Osteocyte (in vitro differentiated cells): ENCODE measurements around the gene MTHFR. TPM values are rescaled to one million over a fixed set of nuclear protein-coding genes. Genes with fewer than 3 reads are reported as not detected.

Source experiments
- DNase-seq: peaks from one replicate; pipeline ENCODE4 v3.0.0; 2021; ENCODE audit warnings: mixed read lengths; ENCODE audit not compliant: unreplicated experiment; ENCODE audit errors: extremely low spot score
- H3K27ac Mint-ChIP-seq: one replicate; pipeline ENCODE4 v1.8.0; 2021; ENCODE audit warnings: mild to moderate bottlenecking, mixed read lengths; ENCODE audit not compliant: unreplicated experiment
- H3K27me3 Mint-ChIP-seq: one replicate; pipeline ENCODE4 v1.8.0; 2021; ENCODE audit warnings: mixed read lengths; ENCODE audit not compliant: unreplicated experiment
- H3K36me3 Mint-ChIP-seq: one replicate; pipeline ENCODE4 v1.8.0; 2021; ENCODE audit warnings: mixed read lengths; ENCODE audit not compliant: unreplicated experiment
- H3K4me1 Mint-ChIP-seq: one replicate; pipeline ENCODE4 v1.8.0; 2021; ENCODE audit warnings: mixed read lengths; ENCODE audit not compliant: unreplicated experiment
- H3K4me3 Mint-ChIP-seq: one replicate; pipeline ENCODE4 v1.8.0; 2021; ENCODE audit warnings: mild to moderate bottlenecking, moderate library complexity, mixed read lengths; ENCODE audit not compliant: unreplicated experiment
- H3K9me3 Mint-ChIP-seq: one replicate; pipeline ENCODE4 v1.8.0; 2021; ENCODE audit warnings: mixed read lengths; ENCODE audit not compliant: unreplicated experiment
- total RNA-seq: library from RNA; stranded (reverse); gene quantifications from 2 replicates; pipeline ENCODE4 v1.2.1, GENCODE V29; 2021
- TF ChIP-seq, protein P1 (sequence below): fragments of 200-600 bp; sonication (generic); IDR thresholded peaks from 2 replicates; pipeline ENCODE4 v1.5.0; 2021; ENCODE audit warnings: antibody characterized with exemption, mild to moderate bottlenecking, moderate library complexity

The MTHFR gene
- total RNA-seq, 1 donor from 2014 or later, result 30.5 TPM

DNA sequence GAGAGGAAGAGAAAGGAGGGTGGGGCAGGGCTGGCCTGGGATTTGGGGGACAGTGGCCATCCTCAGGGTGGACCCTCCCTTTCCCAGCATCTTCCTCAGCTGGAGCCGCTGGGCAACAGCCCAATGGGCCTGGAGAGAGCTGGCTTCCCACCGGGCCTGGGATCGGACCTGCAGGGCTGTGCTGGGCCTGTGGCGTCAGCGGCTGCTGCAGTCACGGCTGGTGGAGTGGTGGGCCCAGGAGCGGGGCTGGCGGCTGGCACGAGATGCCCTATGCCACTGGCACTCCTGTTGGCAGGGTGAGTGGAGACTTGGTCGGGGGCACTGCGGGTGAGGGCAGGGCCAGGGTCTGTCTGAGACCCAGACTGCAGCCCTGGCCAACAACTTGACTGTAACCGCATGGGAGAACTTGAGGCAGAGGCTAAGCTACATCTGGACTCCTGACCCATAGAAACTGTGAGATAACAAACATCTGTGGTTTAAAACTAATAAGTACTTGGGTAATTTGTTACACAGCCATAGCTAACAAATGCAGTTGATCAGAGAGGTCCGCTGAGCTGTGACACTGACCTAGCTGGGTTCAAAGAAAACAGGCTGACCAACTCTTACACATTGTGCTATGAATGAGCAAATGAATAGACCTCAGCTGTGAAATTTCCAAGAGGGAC lies 25.9 kb downstream of the MTHFR start:
- DNase-seq, result no peak
- no peaks in the 10 kb centered on the region for H3K4me1 Mint-ChIP-seq
- no peaks in the 10 kb centered on the region for H3K27me3 Mint-ChIP-seq
- no peaks in the 10 kb centered on the region for H3K9me3 Mint-ChIP-seq
- no peak overlapping the region for H3K27ac Mint-ChIP-seq
- no peaks in the 10 kb centered on the region for H3K36me3 Mint-ChIP-seq
- H3K4me3 Mint-ChIP-seq, result no peak overlapping the region
- TF ChIP-seq, protein P1, sequence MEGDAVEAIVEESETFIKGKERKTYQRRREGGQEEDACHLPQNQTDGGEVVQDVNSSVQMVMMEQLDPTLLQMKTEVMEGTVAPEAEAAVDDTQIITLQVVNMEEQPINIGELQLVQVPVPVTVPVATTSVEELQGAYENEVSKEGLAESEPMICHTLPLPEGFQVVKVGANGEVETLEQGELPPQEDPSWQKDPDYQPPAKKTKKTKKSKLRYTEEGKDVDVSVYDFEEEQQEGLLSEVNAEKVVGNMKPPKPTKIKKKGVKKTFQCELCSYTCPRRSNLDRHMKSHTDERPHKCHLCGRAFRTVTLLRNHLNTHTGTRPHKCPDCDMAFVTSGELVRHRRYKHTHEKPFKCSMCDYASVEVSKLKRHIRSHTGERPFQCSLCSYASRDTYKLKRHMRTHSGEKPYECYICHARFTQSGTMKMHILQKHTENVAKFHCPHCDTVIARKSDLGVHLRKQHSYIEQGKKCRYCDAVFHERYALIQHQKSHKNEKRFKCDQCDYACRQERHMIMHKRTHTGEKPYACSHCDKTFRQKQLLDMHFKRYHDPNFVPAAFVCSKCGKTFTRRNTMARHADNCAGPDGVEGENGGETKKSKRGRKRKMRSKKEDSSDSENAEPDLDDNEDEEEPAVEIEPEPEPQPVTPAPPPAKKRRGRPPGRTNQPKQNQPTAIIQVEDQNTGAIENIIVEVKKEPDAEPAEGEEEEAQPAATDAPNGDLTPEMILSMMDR, result no peak

DNA sequence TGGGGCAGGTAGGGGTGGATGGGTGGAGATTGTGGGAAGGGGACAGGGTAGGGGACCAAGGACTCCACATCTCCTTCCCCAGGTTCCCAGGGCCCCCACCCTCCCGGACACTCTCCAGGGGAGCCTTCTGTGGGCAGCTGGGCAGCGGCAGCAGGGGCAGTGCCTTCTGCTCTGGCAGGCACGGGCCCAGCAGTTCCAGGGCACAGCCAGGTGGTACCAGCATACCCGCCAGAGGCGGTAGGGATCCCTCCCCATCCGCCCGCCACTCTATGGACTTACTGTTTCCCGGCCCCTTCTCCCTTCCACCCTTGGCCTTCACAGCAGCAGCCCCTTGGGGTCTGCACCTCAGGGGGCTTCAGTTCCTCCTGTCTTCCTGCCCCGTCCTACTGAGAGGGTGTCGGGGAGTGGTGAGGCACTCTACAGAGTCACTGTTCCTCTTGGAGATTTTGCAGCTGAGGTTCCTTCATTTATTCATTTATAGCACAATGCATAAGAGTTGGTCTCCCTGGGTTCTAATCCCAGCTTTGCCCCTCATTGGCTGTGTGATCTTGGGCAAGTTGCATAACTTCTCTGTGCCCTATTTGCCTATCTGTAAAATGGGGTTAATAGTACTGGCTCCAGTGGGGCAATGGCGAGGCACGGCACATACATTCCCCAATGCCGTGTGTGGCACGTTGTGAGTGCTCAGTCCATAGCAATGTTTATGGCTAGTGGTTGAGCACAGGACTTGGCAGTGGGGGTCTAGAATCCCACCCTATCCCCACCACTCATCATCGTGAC lies 26.7 kb downstream of the MTHFR start:
- no peak for DNase-seq
- Mint-ChIP-seq H3K4me1 (no peaks in the 10 kb centered on the region), H3K4me3 (no peak overlapping the region)

DNA sequence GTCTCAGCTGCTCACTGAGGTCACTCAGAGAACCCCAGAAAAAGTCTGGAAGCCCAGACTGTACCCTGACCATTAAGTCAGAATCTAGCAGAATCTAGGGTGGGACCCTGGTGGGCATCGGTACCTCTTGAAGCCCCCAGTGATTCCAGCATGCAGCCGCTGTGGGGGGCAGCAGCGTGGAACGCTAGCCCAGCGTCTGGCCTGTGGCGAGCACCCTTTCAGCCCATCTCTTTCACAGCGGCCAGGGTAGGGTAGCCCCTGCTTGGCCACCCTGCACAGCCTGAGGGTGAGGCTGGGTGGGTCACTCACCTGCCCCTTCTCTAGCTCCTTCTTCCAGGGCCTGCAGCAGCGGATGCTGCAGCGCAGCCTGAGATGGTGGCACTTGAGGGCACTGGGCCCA lies 27.4 kb downstream of the MTHFR start:
- Mint-ChIP-seq H3K9me3 (no peaks in the 10 kb centered on the region), H3K4me1 (no peaks in the 10 kb centered on the region), H3K4me3 (no peak overlapping the region), H3K36me3 (no peaks in the 10 kb centered on the region), H3K27me3 (no peaks in the 10 kb centered on the region), H3K27ac (no peak overlapping the region)
- DNase-seq, result no peak
- TF ChIP-seq, protein P1, result no peak

More for the DNA sequence above, 26.7 kb downstream of the MTHFR start:
- no peak overlapping the region for H3K27ac Mint-ChIP-seq
- no peaks in the 10 kb centered on the region for H3K36me3 Mint-ChIP-seq
- H3K9me3 Mint-ChIP-seq, result no peaks in the 10 kb centered on the region
- no peaks in the 10 kb centered on the region for H3K27me3 Mint-ChIP-seq
- TF ChIP-seq, protein P1, result no peak

DNA sequence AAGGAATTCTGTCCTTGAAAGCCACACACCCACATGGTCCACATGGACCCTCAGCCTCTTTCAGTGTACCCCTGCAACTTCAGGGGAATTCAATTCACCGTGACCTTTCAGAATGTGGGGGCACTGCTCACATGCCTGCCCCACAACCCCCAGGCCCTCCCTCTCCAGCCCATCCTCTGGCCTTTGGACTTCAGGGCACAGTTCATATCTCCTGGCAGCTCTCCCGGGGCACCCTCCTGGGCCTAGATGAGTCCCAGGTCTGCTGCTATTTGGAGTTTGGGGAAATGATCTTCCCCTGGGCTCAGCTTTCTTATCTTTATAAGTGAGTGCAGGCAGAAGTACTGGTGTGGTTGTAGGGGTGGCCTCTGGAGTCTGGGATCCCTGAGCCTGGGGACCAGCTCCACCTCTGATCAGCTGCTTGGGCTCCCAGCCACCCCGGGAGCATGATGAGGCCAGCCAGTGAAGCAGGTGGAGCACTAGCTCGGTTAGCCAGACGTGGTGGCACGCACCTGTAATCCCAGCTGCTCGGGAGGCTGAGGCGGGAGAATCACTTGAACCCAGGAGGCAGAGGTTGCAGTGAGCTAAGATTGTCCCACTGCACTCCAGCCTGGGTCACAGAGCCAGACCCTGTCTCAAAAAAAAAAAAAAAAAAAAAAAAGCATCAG lies 28.0 kb downstream of the MTHFR start:
- Mint-ChIP-seq H3K4me1 (no peaks in the 10 kb centered on the region), H3K9me3 (no peaks in the 10 kb centered on the region), H3K27me3 (no peaks in the 10 kb centered on the region), H3K36me3 (no peaks in the 10 kb centered on the region), H3K4me3 (no peak overlapping the region), H3K27ac (no peak overlapping the region)
- DNase-seq, result no peak
- TF ChIP-seq, protein P1, result no peak

DNA sequence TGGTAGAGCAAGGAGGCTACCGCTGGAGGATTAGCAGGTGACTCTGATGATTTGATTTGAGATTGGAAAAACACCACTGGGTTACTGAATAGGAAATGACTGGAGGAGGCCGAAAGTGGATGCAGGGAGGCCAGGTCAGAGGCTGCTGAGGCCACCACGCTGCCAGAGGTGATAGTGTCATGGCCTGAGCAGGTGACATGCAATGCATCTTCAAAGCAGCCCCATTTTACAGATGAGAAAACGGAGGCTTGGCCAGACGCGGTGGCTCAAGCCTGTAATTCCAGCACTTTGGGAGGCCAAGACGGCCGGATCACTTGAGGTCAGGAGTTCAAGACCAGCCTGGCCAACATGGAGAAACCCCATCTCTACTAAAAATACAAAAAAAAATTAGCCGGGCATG lies 31.0 kb downstream of the MTHFR start:
- DNase-seq, result no peak
- Mint-ChIP-seq H3K4me3 (no peak overlapping the region), H3K4me1 (no peaks in the 10 kb centered on the region), H3K9me3 (no peaks in the 10 kb centered on the region), H3K27ac (no peak overlapping the region), H3K27me3 (no peaks in the 10 kb centered on the region), H3K36me3 (no peaks in the 10 kb centered on the region)
- TF ChIP-seq, protein P1, result no peak
